GM12878 (cell line): ENCODE results near the gene DNAJB11. TPM values are rescaled to one million over a fixed set of nuclear protein-coding genes. Genes with fewer than 3 reads are reported as not detected.

Source experiments
- ATAC-seq: fragments of 200-7000 bp; cut with Tn5 transposase; 3 replicates; pipeline ENCODE4 v1.9.1; 2020; ENCODE audit warnings: mild to moderate bottlenecking, moderate library complexity
- BruUV-seq: library from RNA; stranded (reverse); fragments of 400-500 nt; replicated peaks from 2 replicates; lab custom pipeline; 2021; lab: Mats Ljungman, UMichigan
- CTCF ChIA-PET: fragments of 300-600 bp; sonication (Branson Sonifier 250); formaldehyde crosslinking; extraction: SDS; loops from one replicate; lab custom pipeline; 2021; ENCODE audit warnings: inconsistent platforms; lab: Yijun Ruan, JAX
- POLR2A ChIA-PET: fragments of 350-600 bp; formaldehyde crosslinking; extraction: SDS; loops from one replicate; lab custom pipeline; 2021; ENCODE audit warnings: inconsistent platforms; lab: Charles Lee
- RAD21 ChIA-PET: fragments of 300-600 bp; sonication (Branson Sonifier 250); formaldehyde crosslinking; loops from one replicate; lab custom pipeline; 2023; ENCODE audit warnings: antibody characterized with exemption; ENCODE audit not compliant: unreplicated experiment; lab: Charles Lee
- SMC1A ChIA-PET: fragments of 300-600 bp; sonication (Branson Sonifier 250); formaldehyde crosslinking; loops from one replicate; lab custom pipeline; 2023; ENCODE audit not compliant: unreplicated experiment, uncharacterized antibody; lab: Charles Lee
- DNase-seq: peaks from one replicate; pipeline ENCODE4 v3.0.0-alpha.2; 2011; ENCODE audit warnings: low read depth, low spot score
- FAIRE-seq: peaks from 3 replicates; lab custom pipeline; 2011; peaks lifted over from hg19 to GRCh38; lab: Jason Lieb, UNC
- H2AFZ ChIP-seq: 2 replicates; pipeline ENCODE4 v1.6.0; 2011; ENCODE audit warnings: low read depth, low read length, control low read depth; ENCODE audit not compliant: control insufficient read depth
- H3K27ac ChIP-seq: 2 replicates; pipeline ENCODE4 v1.5.1; 2011; ENCODE audit warnings: control low read depth; ENCODE audit not compliant: control insufficient read depth, insufficient read depth
- H3K27me3 ChIP-seq, 2 experiments: replicated peaks in 1 of 2; 2 replicates each; pipeline versions ENCODE4 v1.6.0 to v1.6.1; 2011; ENCODE audit warnings: low read length in 1 of 2; ENCODE audit not compliant: control insufficient read depth in 2 of 2, insufficient read depth in 2 of 2
- H3K36me3 ChIP-seq, 2 experiments: 2 replicates each; pipeline ENCODE4 v1.5.1; 2011; ENCODE audit warnings: low read length in 1 of 2; ENCODE audit not compliant: control insufficient read depth in 2 of 2, insufficient read depth in 2 of 2
- H3K4me1 ChIP-seq: 2 replicates; pipeline ENCODE4 v1.6.1; 2011; ENCODE audit warnings: mild to moderate bottlenecking, low read length, moderate library complexity, mixed read lengths; ENCODE audit not compliant: control insufficient read depth, insufficient read depth
- H3K4me2 ChIP-seq: 2 replicates; pipeline ENCODE4 v1.6.0; 2011; ENCODE audit warnings: control low read depth; ENCODE audit not compliant: control insufficient read depth, insufficient read depth
- H3K4me3 ChIP-seq: fragments of 200-600 bp; sonication (generic); 2 replicates; pipeline ENCODE4 v1.5.1; 2016
- H3K79me2 ChIP-seq: 2 replicates; pipeline ENCODE4 v1.6.0; 2011; ENCODE audit warnings: low read length; ENCODE audit not compliant: control insufficient read depth, insufficient read depth
- H3K9ac ChIP-seq: 2 replicates; pipeline ENCODE4 v1.8.0; 2011; ENCODE audit warnings: low read length, control low read depth, mixed read lengths; ENCODE audit not compliant: control insufficient read depth, insufficient read depth
- H3K9me3 ChIP-seq: replicated peaks from 3 replicates; pipeline ENCODE4 v1.5.1; 2011; ENCODE audit warnings: mild to moderate bottlenecking, low read length; ENCODE audit not compliant: control insufficient read depth, insufficient read depth
- H4K20me1 ChIP-seq: 2 replicates; pipeline ENCODE4 v1.6.0; 2011; ENCODE audit not compliant: control insufficient read depth, insufficient read depth
- MEF2B ChIP-seq: fragments of 450-650 bp; IDR thresholded peaks from 2 replicates; pipeline ENCODE4 v1.6.1; 2018; ENCODE audit warnings: mild to moderate bottlenecking, moderate library complexity; ENCODE audit not compliant: partially characterized antibody, poor library complexity, severe bottlenecking
- MLLT1 ChIP-seq: fragments of 450-650 bp; IDR thresholded peaks from 2 replicates; pipeline ENCODE4 v1.6.1; 2016; ENCODE audit warnings: mild to moderate bottlenecking
- WRNIP1 ChIP-seq: IDR thresholded peaks from 2 replicates; pipeline ENCODE4 v1.6.1; 2011; ENCODE audit warnings: low read depth, low read length, improper control_type of control experiment, borderline replicate concordance
- YBX1 ChIP-seq: fragments of 450-650 bp; IDR thresholded peaks from 2 replicates; pipeline ENCODE4 v1.6.1; 2016; ENCODE audit warnings: antibody characterized with exemption
- ZBTB33 ChIP-seq: fragments of 450-650 bp; IDR thresholded peaks from 2 replicates; pipeline ENCODE4 v1.6.1; 2017; ENCODE audit warnings: mild to moderate bottlenecking
- ZNF592 ChIP-seq: fragments of 450-650 bp; IDR thresholded peaks from 2 replicates; pipeline ENCODE4 v1.6.1; 2017; ENCODE audit warnings: mild to moderate bottlenecking, moderate library complexity
- ZSCAN29 ChIP-seq: fragments of 450-650 bp; IDR thresholded peaks from 2 replicates; pipeline ENCODE4 v1.6.1; 2017; ENCODE audit warnings: mild to moderate bottlenecking, moderate library complexity
- WGBS: methylation state at CpG from one replicate; pipeline ENCODE4 v1.1.6; 2016; ENCODE audit warnings: low lambda C conversion rate; ENCODE audit not compliant: insufficient replicate concordance, insufficient coverage; ENCODE audit errors: missing lambda C conversion rate; 5-methylcytosine and 5-hydroxymethylcytosine counted together
- in situ Hi-C: fragments of 300-500 bp; cut with MboI; formaldehyde crosslinking; loops from 9 replicates; pipeline ENCODE4 v1.14.3; 2018; ENCODE audit warnings: mixed read lengths
- intact Hi-C: fragments of 100-400 bp; cut with micrococcal nuclease; formaldehyde crosslinking; loops from one replicate; pipeline ENCODE4 v1.14.2; 2022; ENCODE audit not compliant: unreplicated experiment
- polyA plus RNA-seq, 11 experiments: library from polyadenylated mRNA; depleted of rRNA in 4 of 11; unstranded in 6 of 11; stranded (reverse) in 5 of 11; fragments of >200 nt; fragmentation: Nextera tagmentation in 4 of 11; fragmentation: Illumina TruSeq in 1 of 11; extraction: Ambion mirVana in 4 of 11; extraction: Trizol in 1 of 11; gene quantifications; 1 replicate in 1 of 11; 2 replicates in 10 of 11; pipeline versions ENCODE4 v1.2.1 to v1.2.3, GENCODE V29; 2011 to 2016; ENCODE audit warnings: inconsistent platforms in 2 of 11, missing spikeins in 2 of 11, low read depth in 1 of 11
- total RNA-seq, 4 experiments: library from RNA; depleted of rRNA in 3 of 4; stranded (reverse); fragments of >200 nt in 3 of 4; fragmentation: Illumina TruSeq in 1 of 4; extraction: Trizol in 1 of 4; gene quantifications; 2 replicates each; pipeline versions ENCODE4 v1.2.1 to v1.2.3, GENCODE V29; 2013 to 2021

The DNAJB11 gene
- total and polyA plus RNA-seq, 10 of the 15 experiments (the other 5 are each of a cell fraction or from before 2014, with no cell fraction given): 16.2 to 135 (median 57.8) TPM

- Histone ChIP-seq H2AFZ (no peak overlapping the region), H3K4me1 (no peaks in the 10 kb centered on the region), H3K9me3 (no peaks in the 10 kb centered on the region), H3K27me3 (no peaks in the 10 kb centered on the region), H4K20me1 (no peaks in the 10 kb centered on the region), H3K4me2 (no peak overlapping the region), H3K4me3 (no peak overlapping the region), H3K79me2 (no peaks in the 10 kb centered on the region), H3K27ac (no peak overlapping the region), H3K9ac (no peak overlapping the region), H3K36me3 (peaks cover 2 to 15% of the 10 kb centered on the region in 2 experiments)
- FAIRE-seq (no peak), ATAC-seq (no peak), DNase-seq (no peak)
- intact Hi-C loops: no loop called here
- TF ChIP-seq ZNF592: no peak
- no peak for TF ChIP-seq YBX1
- no peak for TF ChIP-seq MLLT1
- no peak for TF ChIP-seq MEF2B
- TF ChIP-seq ZBTB33: no peak
- TF ChIP-seq ZSCAN29: no peak
- no peak for TF ChIP-seq WRNIP1
- WGBS: 100% methylated on average over 3 of the region's 3 CpGs
- ChIA-PET CTCF (interaction anchor here (1.2 to 2.9 kb wide), 4 partner anchors 9 to 290 kb away, joined by 3 to 13 read pairs (median 4); no protein-coding TSS in a partner anchor), POLR2A (interaction anchor here (0.7 kb wide), 1 partner anchor 53 kb away, joined by 6 read pairs; no protein-coding TSS in a partner anchor), RAD21 (interaction anchor here (1.7 kb wide), 1 partner anchor 291 kb away, joined by 5 read pairs; no protein-coding TSS in a partner anchor), SMC1A (interaction anchor here (1.1 to 3.0 kb wide), 5 partner anchors 10 to 67 kb away, joined by 3 to 27 read pairs (median 3); partner anchors contain the start of gene DNAJB11)
- in situ Hi-C loops: no loop called here
- no TSS peak for BruUV-seq
These were observed 21.0 kb upstream of the DNAJB11 start for GRCh38 chr3:186549497-186549896.
